OCI-LY1 (cell line): ENCODE results near the gene EPHA2.

ENCODE experiments used
- EZH2 ChIP-seq: fragments of 200-600 bp; sonication (generic), shearing (Covaris generic); IDR thresholded peaks from 2 replicates; pipeline ENCODE4 v1.8.0; 2017; ENCODE audit warnings: borderline replicate concordance, mixed run types, mild to moderate bottlenecking, antibody characterized with exemption, low read length, moderate library complexity, mixed read lengths
- TF ChIP-seq, protein P1 (sequence below): fragments of 200-600 bp; sonication (generic), shearing (Covaris generic); IDR thresholded peaks from 2 replicates; pipeline ENCODE4 v1.5.1; 2017; ENCODE audit warnings: mild to moderate bottlenecking, antibody characterized with exemption, low read length, moderate library complexity, mixed read lengths

DNA sequence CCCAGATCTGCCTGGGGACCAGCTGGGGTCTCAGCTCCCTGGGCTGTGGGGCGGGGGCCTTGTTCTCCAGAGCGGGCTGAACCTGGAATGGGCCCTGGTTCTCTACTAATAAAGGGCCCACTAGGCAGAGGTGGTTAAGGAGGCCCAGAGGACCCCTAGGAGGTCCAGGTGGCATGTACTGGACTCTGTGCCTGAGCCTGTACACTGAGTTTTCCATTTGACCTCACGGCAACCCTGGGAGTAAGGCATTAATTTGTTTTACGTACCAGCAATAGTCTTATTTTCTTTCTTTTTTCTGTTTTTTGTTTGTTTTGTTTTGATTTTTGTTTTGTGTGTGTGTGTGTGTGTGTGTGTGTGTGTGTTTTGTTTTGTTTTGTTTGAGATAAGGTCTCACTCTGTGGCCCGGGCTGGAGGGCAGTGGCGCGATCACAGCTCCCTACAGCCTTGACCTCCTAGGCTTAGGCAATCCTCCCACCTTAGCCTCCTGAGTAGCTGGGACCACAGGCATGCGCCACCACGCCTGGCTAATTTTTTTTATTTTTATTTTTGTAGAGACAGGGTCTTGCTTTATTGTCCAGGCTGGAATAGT lies 62.9 kb downstream of the EPHA2 start:
- TF ChIP-seq, protein P1, sequence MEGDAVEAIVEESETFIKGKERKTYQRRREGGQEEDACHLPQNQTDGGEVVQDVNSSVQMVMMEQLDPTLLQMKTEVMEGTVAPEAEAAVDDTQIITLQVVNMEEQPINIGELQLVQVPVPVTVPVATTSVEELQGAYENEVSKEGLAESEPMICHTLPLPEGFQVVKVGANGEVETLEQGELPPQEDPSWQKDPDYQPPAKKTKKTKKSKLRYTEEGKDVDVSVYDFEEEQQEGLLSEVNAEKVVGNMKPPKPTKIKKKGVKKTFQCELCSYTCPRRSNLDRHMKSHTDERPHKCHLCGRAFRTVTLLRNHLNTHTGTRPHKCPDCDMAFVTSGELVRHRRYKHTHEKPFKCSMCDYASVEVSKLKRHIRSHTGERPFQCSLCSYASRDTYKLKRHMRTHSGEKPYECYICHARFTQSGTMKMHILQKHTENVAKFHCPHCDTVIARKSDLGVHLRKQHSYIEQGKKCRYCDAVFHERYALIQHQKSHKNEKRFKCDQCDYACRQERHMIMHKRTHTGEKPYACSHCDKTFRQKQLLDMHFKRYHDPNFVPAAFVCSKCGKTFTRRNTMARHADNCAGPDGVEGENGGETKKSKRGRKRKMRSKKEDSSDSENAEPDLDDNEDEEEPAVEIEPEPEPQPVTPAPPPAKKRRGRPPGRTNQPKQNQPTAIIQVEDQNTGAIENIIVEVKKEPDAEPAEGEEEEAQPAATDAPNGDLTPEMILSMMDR, result no peak
- TF ChIP-seq EZH2, result no peak
